Liver (tissue), 9 donors: ENCODE measurements around the gene PPM1A. TPM values are rescaled to one million over a fixed set of nuclear protein-coding genes. Genes with fewer than 3 reads are reported as not detected.
"Not testable (repeated sequence)": the region's sequence is repeated elsewhere in the genome, so short reads cannot be mapped to it uniquely, and the experiment has no call there.

Source experiments
- DNase-seq: peaks from one replicate; pipeline ENCODE4 v3.0.0-alpha.2; 2017; ENCODE audit warnings: low spot score
- H3K27ac ChIP-seq, 2 donors: one replicate each; pipeline ENCODE4 v1.7.0; 2013; ENCODE audit warnings: inconsistent platforms in 2 of 2, low read length in 2 of 2, control low read depth in 1 of 2, low read depth in 1 of 2, mild to moderate bottlenecking in 1 of 2
- H3K27me3 ChIP-seq, 4 donors: one replicate each; pipeline versions ENCODE4 v1.6.1 to v1.7.0; 2013; ENCODE audit warnings: low read length in 3 of 4, inconsistent platforms in 1 of 4, mild to moderate bottlenecking in 1 of 4, moderate library complexity in 1 of 4; ENCODE audit not compliant: control insufficient read depth in 4 of 4, insufficient read depth in 4 of 4
- H3K36me3 ChIP-seq, 4 donors: one replicate each; pipeline versions ENCODE4 v1.6.1 to v1.7.0; 2013; ENCODE audit warnings: low read length in 3 of 4, mild to moderate bottlenecking in 3 of 4, low read depth in 1 of 4, moderate library complexity in 1 of 4; ENCODE audit not compliant: control insufficient read depth in 4 of 4, insufficient read depth in 3 of 4
- H3K4me1 ChIP-seq, 4 donors: one replicate each; pipeline versions ENCODE4 v1.6.1 to v1.7.0; 2013; ENCODE audit warnings: low read length in 3 of 4, mild to moderate bottlenecking in 3 of 4, moderate library complexity in 1 of 4; ENCODE audit not compliant: control insufficient read depth in 4 of 4, insufficient read depth in 4 of 4
- H3K4me3 ChIP-seq, 3 donors: one replicate each; pipeline versions ENCODE4 v1.6.1 to v1.7.0; 2013; ENCODE audit warnings: low read length in 3 of 3, control low read depth in 1 of 3, low read depth in 1 of 3, mild to moderate bottlenecking in 1 of 3
- H3K9ac ChIP-seq, 2 donors: one replicate each; pipeline ENCODE4 v1.7.0; 2013; ENCODE audit warnings: low read length in 2 of 2, mild to moderate bottlenecking in 2 of 2, moderate library complexity in 2 of 2, control low read depth in 1 of 2, low read depth in 1 of 2
- H3K9me3 ChIP-seq, 4 donors: one replicate each; pipeline versions ENCODE4 v1.6.1 to v1.7.0; 2013; ENCODE audit warnings: low read length in 3 of 4; ENCODE audit not compliant: control insufficient read depth in 4 of 4
- EGR1 ChIP-seq, 2 donors: IDR thresholded peaks; 2 replicates each; pipeline ENCODE4 v1.6.1; 2016 to 2018; ENCODE audit warnings: antibody characterized with exemption in 2 of 2, low read depth in 2 of 2
- FOXA1 ChIP-seq: IDR thresholded peaks from 2 replicates; pipeline ENCODE4 v1.6.1; 2016; ENCODE audit warnings: antibody characterized with exemption
- FOXA2 ChIP-seq: IDR thresholded peaks from 2 replicates; pipeline ENCODE4 v1.6.1; 2016; ENCODE audit warnings: antibody characterized with exemption
- GABPA ChIP-seq, 2 donors: IDR thresholded peaks in 1 of 2; conservative IDR thresholded peaks in 1 of 2; 2 replicates each; pipeline ENCODE4 v1.6.1; 2016; ENCODE audit warnings: antibody characterized with exemption in 2 of 2, mild to moderate bottlenecking in 1 of 2, moderate library complexity in 1 of 2
- HNF4A ChIP-seq, 2 donors: conservative IDR thresholded peaks; 2 replicates each; pipeline ENCODE4 v1.6.1; 2016; ENCODE audit warnings: antibody characterized with exemption in 2 of 2, mild to moderate bottlenecking in 2 of 2
- HNF4G ChIP-seq: IDR thresholded peaks from 2 replicates; pipeline ENCODE4 v1.6.1; 2016; ENCODE audit warnings: antibody characterized with exemption
- JUND ChIP-seq, 2 donors: IDR thresholded peaks; 2 replicates each; pipeline ENCODE4 v1.6.1; 2016; ENCODE audit warnings: antibody characterized with exemption in 2 of 2
- NR2F2 ChIP-seq: IDR thresholded peaks from 2 replicates; pipeline ENCODE4 v1.6.1; 2016; ENCODE audit warnings: antibody characterized with exemption
- RAD21 ChIP-seq, 2 donors: IDR thresholded peaks; 2 replicates each; pipeline ENCODE4 v1.6.1; 2016; ENCODE audit warnings: antibody characterized with exemption in 2 of 2, mild to moderate bottlenecking in 2 of 2
- RXRA ChIP-seq, 2 donors: IDR thresholded peaks; 2 replicates each; pipeline ENCODE4 v1.6.1; 2017 to 2018; ENCODE audit warnings: antibody characterized with exemption in 2 of 2, mild to moderate bottlenecking in 1 of 2
- SP1 ChIP-seq: IDR thresholded peaks from 2 replicates; pipeline ENCODE4 v1.6.1; 2018; ENCODE audit warnings: antibody characterized with exemption, mild to moderate bottlenecking
- TAF1 ChIP-seq: conservative IDR thresholded peaks from 2 replicates; pipeline ENCODE4 v1.6.1; 2016; ENCODE audit warnings: antibody characterized with exemption, mild to moderate bottlenecking
- YY1 ChIP-seq: IDR thresholded peaks from 2 replicates; pipeline ENCODE4 v1.6.1; 2016; ENCODE audit warnings: antibody characterized with exemption, mild to moderate bottlenecking
- WGBS: extraction: QIAGEN DNeasy Blood & Tissue Kit; methylation state at CpG from one replicate; pipeline ENCODE4 v1.1.7; 2013; 5-methylcytosine and 5-hydroxymethylcytosine counted together
- polyA plus RNA-seq, 2 donors: library from polyadenylated mRNA; stranded (reverse) in 1 of 2; unstranded in 1 of 2; fragments of 200-250 nt in 1 of 2; fragments of >200 nt in 1 of 2; fragmentation: Nextera tagmentation in 1 of 2; extraction: Ambion mirVana in 1 of 2; gene quantifications; one replicate each; pipeline versions ENCODE4 v1.2.1 to v1.2.3, GENCODE V29; 2013 to 2015
- total RNA-seq, 2 donors: library from RNA; depleted of rRNA; stranded (reverse); fragments of >200 nt; gene quantifications; one replicate each; pipeline ENCODE4 v1.2.3, GENCODE V29; 2014
- TF ChIP-seq, protein P1 (sequence below): IDR thresholded peaks from 2 replicates; pipeline ENCODE4 v1.6.1; 2016; ENCODE audit warnings: antibody characterized with exemption
- TF ChIP-seq, protein P2 (sequence below): IDR thresholded peaks from 2 replicates; pipeline ENCODE4 v1.6.1; 2016; ENCODE audit warnings: antibody characterized with exemption
- TF ChIP-seq, protein P3 (sequence below): IDR thresholded peaks from 2 replicates; pipeline ENCODE4 v1.6.1; 2016; ENCODE audit warnings: antibody characterized with exemption, mild to moderate bottlenecking
- TF ChIP-seq, protein P4 (sequence below): fragments of 150-350 bp; IDR thresholded peaks from 2 replicates; pipeline ENCODE4 v1.5.1; 2017; ENCODE audit warnings: improper control_type of control experiment, low read depth, low read length; ENCODE audit not compliant: missing input control
- TF ChIP-seq, protein P5 (sequence below): IDR thresholded peaks from 2 replicates; pipeline ENCODE4 v1.6.1; 2016; ENCODE audit warnings: antibody characterized with exemption
- donor health status: healthy.
- donor health status: healthy.
- donor health status: healthy.
- donor health status: healthy.
- donor health status: healthy.

The PPM1A gene
- total and polyA plus RNA-seq, 4 donors = 23.0 to 43.2 (median 29.5) TPM

DNA sequence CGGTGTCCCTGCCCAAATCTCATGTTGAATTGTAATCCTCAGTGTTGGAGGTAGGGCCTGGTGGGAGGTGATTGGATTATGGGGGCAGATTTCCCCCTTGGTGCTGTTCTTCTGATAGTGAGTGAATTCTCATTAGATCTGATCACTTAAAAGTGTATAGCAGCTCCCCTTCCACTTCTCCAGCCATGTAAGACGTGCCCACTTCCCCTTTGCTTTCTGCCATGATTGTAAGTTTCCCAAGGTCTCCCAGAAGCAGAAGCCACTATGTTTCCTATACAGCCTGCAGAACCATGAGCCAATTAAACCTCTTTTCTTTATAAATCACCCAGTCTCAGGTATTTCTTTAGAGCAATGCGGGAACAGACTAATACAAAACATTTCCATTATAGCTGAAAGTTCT is 71.8 kb downstream of the PPM1A start:
- DNase-seq, H3K9me3 ChIP-seq: not testable (repeated sequence)
- 91% methylated on average over 3 of the region's 3 CpGs for WGBS

DNA sequence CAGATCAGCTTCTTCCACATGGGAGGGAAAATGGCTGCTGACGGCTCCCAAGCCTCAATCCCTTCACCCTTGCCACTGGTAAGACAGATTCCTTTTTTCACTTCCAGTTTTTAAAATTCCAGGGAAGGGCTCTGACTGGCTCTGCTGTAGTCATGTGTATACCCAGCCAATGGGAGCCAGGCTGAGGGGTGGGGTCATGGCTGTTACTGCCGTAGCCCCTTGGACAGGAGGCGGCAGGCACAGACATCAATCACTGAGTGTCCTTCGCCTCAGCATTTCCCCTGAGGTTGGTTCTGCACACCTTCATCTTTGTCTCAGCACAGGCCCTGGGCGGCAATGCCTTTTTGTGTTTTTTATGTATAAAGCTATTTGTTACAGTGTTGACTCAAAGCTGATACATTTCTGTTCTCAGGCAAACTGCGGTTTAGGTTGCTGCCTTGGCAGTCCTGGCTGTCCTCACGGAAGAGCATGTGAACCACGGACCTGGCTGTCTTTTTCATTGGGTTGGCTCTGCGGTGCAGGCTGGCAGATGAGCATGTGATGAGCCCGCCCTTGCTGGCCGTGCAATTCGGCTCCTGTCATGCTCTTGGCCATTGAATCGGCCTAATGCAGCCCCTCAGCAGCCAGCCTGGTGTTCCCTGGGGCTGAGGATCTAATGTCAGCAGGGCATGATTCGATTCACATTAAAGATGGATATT is 74.3 kb downstream of the PPM1A start:
- Histone ChIP-seq H3K4me3 (no peak overlapping the region), H3K4me1 (peaks cover 0 to 7% (median 4%) of the 10 kb centered on the region in 4 donors), H3K27me3 (no peaks in the 10 kb centered on the region), H3K27ac (no peak overlapping the region), H3K36me3 (no peaks in the 10 kb centered on the region), H3K9ac (no peak overlapping the region), H3K9me3 (no peaks in the 10 kb centered on the region)
- no peak for DNase-seq
- WGBS = 92% methylated on average over 14 of the region's 14 CpGs
- no peak for TF ChIP-seq GABPA (IDR thresholded peaks at IDR 0.05 in 1 of 2, conservative IDR thresholded peaks at IDR 0.05 in 1 of 2)
- no peak for TF ChIP-seq FOXA1
- TF ChIP-seq, protein P1, sequence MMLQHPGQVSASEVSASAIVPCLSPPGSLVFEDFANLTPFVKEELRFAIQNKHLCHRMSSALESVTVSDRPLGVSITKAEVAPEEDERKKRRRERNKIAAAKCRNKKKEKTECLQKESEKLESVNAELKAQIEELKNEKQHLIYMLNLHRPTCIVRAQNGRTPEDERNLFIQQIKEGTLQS = no peak
- TF ChIP-seq RAD21 (IDR thresholded peaks at IDR 0.05) = no peak
- no peak for TF ChIP-seq EGR1 (IDR thresholded peaks at IDR 0.05; ENCODE audit: low read depth in 2 of 2)
- TF ChIP-seq SP1 = no peak
- TF ChIP-seq YY1 = no peak
- no peak for TF ChIP-seq NR2F2
- TF ChIP-seq FOXA2 = no peak
- no peak for TF ChIP-seq HNF4G
- no peak for TF ChIP-seq TAF1
- TF ChIP-seq JUND (IDR thresholded peaks at IDR 0.05) = no peak
- TF ChIP-seq, protein P2, sequence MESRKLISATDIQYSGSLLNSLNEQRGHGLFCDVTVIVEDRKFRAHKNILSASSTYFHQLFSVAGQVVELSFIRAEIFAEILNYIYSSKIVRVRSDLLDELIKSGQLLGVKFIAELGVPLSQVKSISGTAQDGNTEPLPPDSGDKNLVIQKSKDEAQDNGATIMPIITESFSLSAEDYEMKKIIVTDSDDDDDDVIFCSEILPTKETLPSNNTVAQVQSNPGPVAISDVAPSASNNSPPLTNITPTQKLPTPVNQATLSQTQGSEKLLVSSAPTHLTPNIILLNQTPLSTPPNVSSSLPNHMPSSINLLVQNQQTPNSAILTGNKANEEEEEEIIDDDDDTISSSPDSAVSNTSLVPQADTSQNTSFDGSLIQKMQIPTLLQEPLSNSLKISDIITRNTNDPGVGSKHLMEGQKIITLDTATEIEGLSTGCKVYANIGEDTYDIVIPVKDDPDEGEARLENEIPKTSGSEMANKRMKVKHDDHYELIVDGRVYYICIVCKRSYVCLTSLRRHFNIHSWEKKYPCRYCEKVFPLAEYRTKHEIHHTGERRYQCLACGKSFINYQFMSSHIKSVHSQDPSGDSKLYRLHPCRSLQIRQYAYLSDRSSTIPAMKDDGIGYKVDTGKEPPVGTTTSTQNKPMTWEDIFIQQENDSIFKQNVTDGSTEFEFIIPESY = no peak
- TF ChIP-seq, protein P3, sequence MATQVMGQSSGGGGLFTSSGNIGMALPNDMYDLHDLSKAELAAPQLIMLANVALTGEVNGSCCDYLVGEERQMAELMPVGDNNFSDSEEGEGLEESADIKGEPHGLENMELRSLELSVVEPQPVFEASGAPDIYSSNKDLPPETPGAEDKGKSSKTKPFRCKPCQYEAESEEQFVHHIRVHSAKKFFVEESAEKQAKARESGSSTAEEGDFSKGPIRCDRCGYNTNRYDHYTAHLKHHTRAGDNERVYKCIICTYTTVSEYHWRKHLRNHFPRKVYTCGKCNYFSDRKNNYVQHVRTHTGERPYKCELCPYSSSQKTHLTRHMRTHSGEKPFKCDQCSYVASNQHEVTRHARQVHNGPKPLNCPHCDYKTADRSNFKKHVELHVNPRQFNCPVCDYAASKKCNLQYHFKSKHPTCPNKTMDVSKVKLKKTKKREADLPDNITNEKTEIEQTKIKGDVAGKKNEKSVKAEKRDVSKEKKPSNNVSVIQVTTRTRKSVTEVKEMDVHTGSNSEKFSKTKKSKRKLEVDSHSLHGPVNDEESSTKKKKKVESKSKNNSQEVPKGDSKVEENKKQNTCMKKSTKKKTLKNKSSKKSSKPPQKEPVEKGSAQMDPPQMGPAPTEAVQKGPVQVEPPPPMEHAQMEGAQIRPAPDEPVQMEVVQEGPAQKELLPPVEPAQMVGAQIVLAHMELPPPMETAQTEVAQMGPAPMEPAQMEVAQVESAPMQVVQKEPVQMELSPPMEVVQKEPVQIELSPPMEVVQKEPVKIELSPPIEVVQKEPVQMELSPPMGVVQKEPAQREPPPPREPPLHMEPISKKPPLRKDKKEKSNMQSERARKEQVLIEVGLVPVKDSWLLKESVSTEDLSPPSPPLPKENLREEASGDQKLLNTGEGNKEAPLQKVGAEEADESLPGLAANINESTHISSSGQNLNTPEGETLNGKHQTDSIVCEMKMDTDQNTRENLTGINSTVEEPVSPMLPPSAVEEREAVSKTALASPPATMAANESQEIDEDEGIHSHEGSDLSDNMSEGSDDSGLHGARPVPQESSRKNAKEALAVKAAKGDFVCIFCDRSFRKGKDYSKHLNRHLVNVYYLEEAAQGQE = no peak
- TF ChIP-seq, protein P4, sequence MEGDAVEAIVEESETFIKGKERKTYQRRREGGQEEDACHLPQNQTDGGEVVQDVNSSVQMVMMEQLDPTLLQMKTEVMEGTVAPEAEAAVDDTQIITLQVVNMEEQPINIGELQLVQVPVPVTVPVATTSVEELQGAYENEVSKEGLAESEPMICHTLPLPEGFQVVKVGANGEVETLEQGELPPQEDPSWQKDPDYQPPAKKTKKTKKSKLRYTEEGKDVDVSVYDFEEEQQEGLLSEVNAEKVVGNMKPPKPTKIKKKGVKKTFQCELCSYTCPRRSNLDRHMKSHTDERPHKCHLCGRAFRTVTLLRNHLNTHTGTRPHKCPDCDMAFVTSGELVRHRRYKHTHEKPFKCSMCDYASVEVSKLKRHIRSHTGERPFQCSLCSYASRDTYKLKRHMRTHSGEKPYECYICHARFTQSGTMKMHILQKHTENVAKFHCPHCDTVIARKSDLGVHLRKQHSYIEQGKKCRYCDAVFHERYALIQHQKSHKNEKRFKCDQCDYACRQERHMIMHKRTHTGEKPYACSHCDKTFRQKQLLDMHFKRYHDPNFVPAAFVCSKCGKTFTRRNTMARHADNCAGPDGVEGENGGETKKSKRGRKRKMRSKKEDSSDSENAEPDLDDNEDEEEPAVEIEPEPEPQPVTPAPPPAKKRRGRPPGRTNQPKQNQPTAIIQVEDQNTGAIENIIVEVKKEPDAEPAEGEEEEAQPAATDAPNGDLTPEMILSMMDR = no peak
- TF ChIP-seq RXRA (IDR thresholded peaks at IDR 0.05) = no peak
- TF ChIP-seq, protein P5, sequence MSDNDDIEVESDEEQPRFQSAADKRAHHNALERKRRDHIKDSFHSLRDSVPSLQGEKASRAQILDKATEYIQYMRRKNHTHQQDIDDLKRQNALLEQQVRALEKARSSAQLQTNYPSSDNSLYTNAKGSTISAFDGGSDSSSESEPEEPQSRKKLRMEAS = no peak
- no peak for TF ChIP-seq HNF4A (conservative IDR thresholded peaks at IDR 0.05)

More for the DNA sequence above, 71.8 kb downstream of the PPM1A start:
- H3K9ac ChIP-seq, H3K27ac ChIP-seq, H3K27me3 ChIP-seq, H3K4me1 ChIP-seq, H3K36me3 ChIP-seq, H3K4me3 ChIP-seq: not testable (repeated sequence)
